ENCODE measurements around the gene APC. TPM values are rescaled to one million over a fixed set of nuclear protein-coding genes. Genes with fewer than 3 reads are reported as not detected.

The APC gene
- total and polyA plus RNA-seq, 2 donors (not counting 3 experiments of a cell fraction or from before 2014, with no cell fraction given), result 11.2 to 39.6 TPM

DNA sequence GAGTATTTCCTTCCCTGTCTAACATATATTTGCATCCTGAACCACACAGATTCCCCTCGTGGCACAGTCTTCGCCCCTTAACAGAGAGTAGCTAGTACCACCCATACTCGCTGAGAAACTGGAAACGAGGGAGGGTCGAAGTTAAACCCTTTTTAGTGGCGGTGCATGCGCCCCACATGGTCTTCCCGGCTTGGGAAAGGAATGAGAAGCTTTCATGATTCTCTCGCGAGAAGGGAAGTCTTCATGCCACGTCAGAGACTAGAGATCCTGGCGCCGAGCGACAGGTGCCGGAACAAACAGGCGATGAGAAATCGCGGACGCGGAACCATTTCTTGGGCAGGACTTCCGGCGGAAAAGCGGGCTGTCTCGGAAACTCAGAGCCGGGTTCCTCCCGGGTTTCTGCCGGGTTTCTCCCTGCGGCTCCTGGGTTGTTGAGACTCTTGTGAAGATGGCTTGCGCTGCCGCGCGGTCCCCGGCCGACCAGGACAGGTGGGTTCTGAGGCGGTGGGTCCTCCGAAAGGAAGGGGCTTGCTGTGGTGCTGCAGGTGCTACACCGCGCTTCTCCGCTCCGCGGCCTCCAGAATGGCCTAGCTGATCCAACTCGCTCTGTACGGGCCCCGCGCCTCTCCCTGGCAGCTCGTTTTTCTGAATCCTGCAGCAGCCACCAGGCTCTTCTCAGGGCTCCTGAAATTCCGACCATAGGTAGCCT lies 123.4 kb downstream of the APC start, which contains the start of gene SRP19:
Gene SRP19, plus strand, starts transcription at position 359 of the 709 bp plus-strand sequence. Its CDS starts 90 bp downstream, at position 449.
- Histone ChIP-seq H3K79me2 (ENCODE audit: control insufficient read depth, insufficient read depth, low read length) (peaks cover 36% of the 10 kb centered on the region), H4K20me1 (replicated peaks; ENCODE audit: control insufficient read depth, extremely low read depth, insufficient read depth, low read length) (no peaks in the 10 kb centered on the region), H3K27ac (ENCODE audit: insufficient read depth, low read depth, low read length) (peak within 1 kb of the TSS; percentile 81), H3K9me1 (replicated peaks; ENCODE audit: control insufficient read depth, extremely low read depth, insufficient read depth, low read length) (no peaks in the 10 kb centered on the region), H3K9ac (replicated peaks; ENCODE audit: extremely low read depth, insufficient read depth, low read length) (peak within 1 kb of the TSS; percentile 99), H3K4me1 (ENCODE audit: control insufficient read depth, extremely low read depth, insufficient read depth, low read length) (peaks cover 18% of the 10 kb centered on the region), H3K27me3 (ENCODE audit: control insufficient read depth in 2 of 2, insufficient read depth in 2 of 2, low read length in 2 of 2) (no peaks in the 10 kb centered on the region), H3K9me3 (replicated peaks; ENCODE audit: control insufficient read depth, insufficient read depth, low read length) (no peaks in the 10 kb centered on the region), H3K4me2 (ENCODE audit: insufficient read depth, low read length) (peak within 1 kb of the TSS; percentile 93), H3K36me3 (ENCODE audit: control insufficient read depth in 2 of 2, extremely low read depth in 1 of 2, insufficient read depth in 2 of 2, low read length in 2 of 2) (peaks cover 9 to 14% of the 10 kb centered on the region in 2 experiments), H2AFZ (ENCODE audit: low read depth, low read length) (peak within 1 kb of the TSS; percentile 91), H3K4me3 (replicated peaks in 1 of 3; ENCODE audit: insufficient read depth in 1 of 3, low read depth in 1 of 3, low read length in 3 of 3) (peak within 1 kb of the TSS; percentile 63 to 98 (median 97))
- ChIA-PET POLR2A (interaction anchor here (1.1 kb wide), 1 partner anchor 13 kb away, joined by 3 read pairs; no protein-coding TSS in a partner anchor), CTCF (interaction anchor here (0.9 to 4.1 kb wide), 5 partner anchors 9 to 308 kb away, joined by 3 to 50 read pairs (median 3); partner anchors contain the start of gene DCP2)
- TF ChIP-seq MAX (IDR thresholded peaks at IDR 0.05; ENCODE audit: insufficient read depth, insufficient read length) (peak; percentile 92), FOS (IDR thresholded peaks at IDR 0.05; ENCODE audit: borderline replicate concordance, insufficient read depth, low read length) (peak; percentile 34), POLR2A (IDR thresholded peaks at IDR 0.05; ENCODE audit: low read depth, low read length) (peak; percentile 92), EZH2 (IDR thresholded peaks at IDR 0.05; ENCODE audit: borderline replicate concordance, low read depth, low read length, severe bottlenecking) (no peak), POLR2AphosphoS5 (IDR thresholded peaks at IDR 0.05; ENCODE audit: insufficient read depth, low read depth, low read length) (peak; percentile 92), GATA2 (IDR thresholded peaks at IDR 0.05; ENCODE audit: insufficient read depth, insufficient read length, low read depth, low read length) (no peak), MYC (IDR thresholded peaks at IDR 0.05; ENCODE audit: low read depth, low read length) (no peak), JUN (IDR thresholded peaks at IDR 0.05; ENCODE audit: borderline replicate concordance, insufficient read depth, insufficient read length, low read depth) (no peak)
- TF ChIP-seq, protein P1, sequence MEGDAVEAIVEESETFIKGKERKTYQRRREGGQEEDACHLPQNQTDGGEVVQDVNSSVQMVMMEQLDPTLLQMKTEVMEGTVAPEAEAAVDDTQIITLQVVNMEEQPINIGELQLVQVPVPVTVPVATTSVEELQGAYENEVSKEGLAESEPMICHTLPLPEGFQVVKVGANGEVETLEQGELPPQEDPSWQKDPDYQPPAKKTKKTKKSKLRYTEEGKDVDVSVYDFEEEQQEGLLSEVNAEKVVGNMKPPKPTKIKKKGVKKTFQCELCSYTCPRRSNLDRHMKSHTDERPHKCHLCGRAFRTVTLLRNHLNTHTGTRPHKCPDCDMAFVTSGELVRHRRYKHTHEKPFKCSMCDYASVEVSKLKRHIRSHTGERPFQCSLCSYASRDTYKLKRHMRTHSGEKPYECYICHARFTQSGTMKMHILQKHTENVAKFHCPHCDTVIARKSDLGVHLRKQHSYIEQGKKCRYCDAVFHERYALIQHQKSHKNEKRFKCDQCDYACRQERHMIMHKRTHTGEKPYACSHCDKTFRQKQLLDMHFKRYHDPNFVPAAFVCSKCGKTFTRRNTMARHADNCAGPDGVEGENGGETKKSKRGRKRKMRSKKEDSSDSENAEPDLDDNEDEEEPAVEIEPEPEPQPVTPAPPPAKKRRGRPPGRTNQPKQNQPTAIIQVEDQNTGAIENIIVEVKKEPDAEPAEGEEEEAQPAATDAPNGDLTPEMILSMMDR (IDR thresholded peaks at IDR 0.05; ENCODE audit: extremely low read depth in 1 of 2, insufficient read depth in 1 of 2, low read depth in 1 of 2, low read length in 2 of 2), result no peak
- FAIRE-seq (peak; percentile 100), DNase-seq (ENCODE audit: low read depth, low spot score) (peak; percentile 97)
- dilution Hi-C loops (cut with MboI; ENCODE audit: extremely low pct_ligation_motif_present, low sequenced_read_pairs), result no loop called here
- BruUV-seq (replicated peaks), result TSS peak; percentile 64
- intact Hi-C loops (cut with micrococcal nuclease), result loop anchor here (1.0 to 5.0 kb wide), 5 partner anchors 60 to 169 kb away; no protein-coding TSS in a partner anchor

Data from endothelial cell of umbilical vein (primary cell).